GM21737 (cell line): Measurements from ENCODE around the gene PFN3.
"Not testable (repeated sequence)": the region's sequence is repeated elsewhere in the genome, so short reads cannot be mapped to it uniquely, and the experiment has no call there.

Source experiments
- ATAC-seq: cut with Tn5 transposase; IDR thresholded peaks from one replicate; pipeline ENCODE4 v1.9.1; 2021; ENCODE audit warnings: mild to moderate bottlenecking, moderate library complexity; ENCODE audit not compliant: unreplicated experiment

Gene PFN3

DNA sequence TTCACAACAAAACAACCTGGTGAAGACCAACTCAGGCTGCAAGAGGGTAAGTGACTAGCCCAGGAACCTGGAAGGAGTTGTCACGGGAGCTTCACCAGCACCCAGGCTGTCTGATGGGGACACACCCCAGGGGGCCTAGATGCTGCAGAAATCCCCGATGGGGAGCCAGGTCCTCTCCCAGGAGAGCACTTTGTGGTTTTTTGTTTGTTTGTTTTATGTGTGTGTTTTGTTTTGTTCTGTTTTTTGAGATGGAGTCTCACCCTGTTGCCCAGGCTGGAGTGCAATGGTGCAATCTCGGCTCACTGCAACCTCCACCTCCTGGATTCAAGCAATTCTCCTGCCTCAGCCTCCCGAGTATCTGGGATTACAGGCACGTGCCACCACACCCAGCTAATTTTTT lies 24.9 kb downstream of the PFN3 start:
- not testable (repeated sequence) for ATAC-seq

DNA sequence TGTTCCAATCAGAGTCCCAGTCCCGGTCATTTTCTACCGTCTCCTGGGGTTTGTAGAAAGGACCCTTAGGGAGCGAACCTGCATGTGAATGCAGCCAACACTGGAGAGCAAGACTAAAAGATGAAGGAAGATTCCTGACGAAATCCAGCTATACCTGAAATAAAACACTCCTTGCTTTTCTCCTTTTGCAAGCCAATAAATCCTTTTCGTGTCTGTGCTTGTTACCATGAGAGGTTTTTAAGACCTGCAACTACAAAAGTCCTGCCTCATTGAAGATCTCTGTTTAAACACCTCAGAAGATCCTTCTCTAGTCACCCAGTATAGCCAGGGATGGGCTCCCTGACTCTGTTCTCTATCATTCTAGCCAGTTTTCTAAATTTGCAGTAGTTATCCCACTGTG lies 26.2 kb downstream of the PFN3 start:
- no peak for ATAC-seq

DNA sequence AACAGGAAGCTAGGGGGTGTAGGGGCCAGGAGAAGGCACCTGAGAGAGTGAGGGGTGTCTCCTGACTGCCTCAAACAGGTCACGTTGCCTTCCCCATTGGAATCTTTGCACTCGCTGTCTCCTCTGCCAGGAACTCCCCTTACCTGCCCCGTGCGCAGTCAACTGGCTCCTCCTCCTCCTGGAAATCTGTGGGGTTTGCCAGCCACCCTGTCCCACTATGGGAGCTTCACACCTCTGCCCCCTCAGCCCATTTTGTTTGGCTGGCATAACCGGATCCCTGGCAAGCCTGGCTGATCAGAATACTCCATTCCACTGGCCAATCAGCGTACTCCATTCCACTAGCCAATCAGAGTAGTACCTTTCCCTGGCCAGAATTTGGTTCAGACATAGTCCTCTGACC lies 26.7 kb downstream of the PFN3 start:
- no peak for ATAC-seq

DNA sequence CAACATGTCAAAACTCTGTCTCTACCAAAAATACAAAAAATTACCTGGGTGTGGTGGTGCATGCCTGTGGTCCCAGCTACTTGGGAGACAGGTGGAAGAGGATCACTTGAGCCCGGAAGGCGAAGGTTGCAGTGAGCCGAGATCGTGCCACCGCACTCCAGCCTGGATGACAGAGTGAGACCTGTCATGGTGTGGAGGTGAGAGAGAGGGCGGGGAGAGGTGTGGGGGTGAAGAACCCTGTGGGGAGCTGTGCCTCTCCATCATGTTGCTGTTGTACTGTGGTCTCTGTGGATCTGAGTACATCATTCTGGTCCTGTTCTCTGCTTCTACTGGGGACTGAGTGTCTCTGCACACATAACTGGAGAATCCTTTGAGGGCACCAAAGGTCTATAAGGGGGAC lies 27.6 kb downstream of the PFN3 start:
- ATAC-seq: no peak

DNA sequence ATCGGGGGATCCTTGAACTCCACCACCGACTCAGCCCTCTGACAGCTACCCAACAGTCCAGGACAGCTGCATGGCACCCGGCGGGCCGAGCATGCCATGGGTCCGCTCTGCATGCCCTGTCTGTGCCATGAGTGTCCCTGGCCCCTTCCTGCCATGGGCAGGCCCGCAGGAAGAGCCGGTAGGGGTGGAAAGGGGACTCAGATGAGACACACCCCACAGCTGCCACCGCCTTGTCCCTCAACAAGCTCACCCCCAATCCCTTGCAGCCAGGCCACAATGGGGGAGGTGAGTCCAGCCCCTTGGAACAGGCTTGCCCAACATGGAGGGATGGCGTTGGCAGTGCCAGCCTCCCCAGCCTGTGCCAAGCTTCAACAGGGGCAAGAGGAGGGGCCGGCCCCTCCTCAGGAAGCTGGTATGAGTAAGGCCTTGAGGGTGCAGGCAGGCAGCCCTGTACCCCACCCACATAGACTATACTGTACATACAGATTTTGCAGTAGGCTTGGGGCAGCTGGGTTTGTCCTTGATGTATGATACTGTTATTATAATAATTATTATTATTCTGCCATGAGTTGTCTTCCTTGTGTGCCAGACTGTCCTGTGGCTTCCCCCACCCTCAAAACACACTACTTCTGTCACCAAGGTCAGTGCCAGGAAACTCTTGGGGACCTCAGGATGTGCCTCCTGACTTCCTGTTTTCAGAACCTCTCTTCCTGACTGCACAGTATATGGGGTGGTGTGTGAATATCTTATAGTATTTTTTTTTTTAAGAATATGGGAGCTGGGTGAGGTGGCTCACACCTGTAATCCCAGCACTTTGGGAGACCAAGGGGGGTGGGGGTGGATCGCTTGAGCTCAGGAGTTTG lies 28.2 kb downstream of the PFN3 start:
- ATAC-seq: no peak

DNA sequence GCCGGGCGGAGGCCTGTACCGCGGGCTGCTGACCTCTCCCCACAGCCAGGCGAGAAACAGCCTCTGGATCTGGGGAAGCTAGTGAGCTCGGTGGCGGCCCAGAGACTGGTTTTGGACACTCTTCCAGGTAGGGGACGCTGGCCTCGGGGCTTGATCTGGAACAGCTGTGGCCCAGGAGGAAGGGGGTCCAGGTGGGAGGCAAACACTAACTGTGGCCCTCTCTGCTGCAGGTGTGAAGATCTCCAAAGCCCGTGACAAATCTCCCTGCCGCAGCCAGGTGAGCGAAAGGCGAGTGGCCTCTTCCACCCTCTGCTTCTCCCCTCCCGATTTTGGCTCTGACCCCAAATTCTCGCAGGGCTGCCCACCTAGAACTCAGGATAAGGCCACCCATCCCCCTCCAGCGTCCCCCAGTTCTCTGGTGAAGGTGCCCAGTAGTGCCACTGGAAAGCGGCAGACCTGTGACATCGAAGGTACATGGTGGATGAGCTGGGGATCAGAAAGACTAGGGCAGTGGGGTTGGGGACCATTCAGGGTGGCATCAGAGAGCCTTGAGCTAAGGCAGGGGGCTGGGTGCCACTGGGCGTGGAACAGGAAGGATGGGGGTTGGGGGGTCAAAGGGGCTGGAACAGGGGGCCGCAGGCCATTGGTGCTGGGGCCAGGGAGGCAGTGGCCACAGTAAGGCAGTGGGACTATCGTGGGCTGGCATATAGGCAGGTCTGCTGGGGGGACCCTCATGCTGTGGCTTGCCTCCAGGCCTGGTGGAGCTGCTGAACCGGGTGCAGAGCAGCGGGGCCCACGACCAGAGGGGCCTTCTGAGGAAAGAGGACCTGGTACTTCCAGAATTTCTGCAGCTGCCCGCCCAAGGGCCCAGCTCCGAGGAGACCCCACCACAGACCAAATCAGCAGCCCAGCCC lies 29.1 kb downstream of the PFN3 start:
- ATAC-seq: no peak

DNA sequence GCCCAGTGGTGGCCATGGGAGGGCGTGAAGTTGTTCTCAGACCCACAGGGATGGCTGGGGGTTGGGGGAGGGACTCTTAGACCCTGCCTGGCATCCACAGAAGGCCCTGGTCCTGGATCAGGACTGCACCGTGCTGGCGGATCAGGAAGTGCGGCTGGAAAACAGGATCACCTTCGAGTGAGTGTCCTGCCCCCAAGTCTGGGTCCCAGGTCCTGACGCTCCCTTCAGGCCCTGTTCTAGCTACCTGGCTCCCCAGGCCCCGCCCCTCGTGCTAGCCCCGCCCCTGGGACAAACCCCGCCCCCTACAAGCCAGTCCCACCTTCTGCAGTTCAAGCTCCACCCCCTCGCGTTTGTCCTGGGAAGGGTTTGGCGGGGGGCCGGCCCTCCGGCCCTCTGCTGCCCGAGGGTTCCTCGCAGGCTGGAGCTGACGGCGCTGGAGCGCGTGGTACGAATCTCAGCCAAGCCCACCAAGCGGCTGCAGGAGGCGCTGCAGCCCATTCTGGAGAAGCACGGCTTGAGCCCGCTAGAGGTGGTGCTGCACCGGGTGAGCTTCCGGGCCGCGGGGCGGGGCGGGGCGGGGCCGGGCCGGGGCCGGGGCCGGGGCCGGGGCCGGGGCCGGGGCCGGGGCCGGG lies 29.9 kb downstream of the PFN3 start:
- ATAC-seq: no peak

DNA sequence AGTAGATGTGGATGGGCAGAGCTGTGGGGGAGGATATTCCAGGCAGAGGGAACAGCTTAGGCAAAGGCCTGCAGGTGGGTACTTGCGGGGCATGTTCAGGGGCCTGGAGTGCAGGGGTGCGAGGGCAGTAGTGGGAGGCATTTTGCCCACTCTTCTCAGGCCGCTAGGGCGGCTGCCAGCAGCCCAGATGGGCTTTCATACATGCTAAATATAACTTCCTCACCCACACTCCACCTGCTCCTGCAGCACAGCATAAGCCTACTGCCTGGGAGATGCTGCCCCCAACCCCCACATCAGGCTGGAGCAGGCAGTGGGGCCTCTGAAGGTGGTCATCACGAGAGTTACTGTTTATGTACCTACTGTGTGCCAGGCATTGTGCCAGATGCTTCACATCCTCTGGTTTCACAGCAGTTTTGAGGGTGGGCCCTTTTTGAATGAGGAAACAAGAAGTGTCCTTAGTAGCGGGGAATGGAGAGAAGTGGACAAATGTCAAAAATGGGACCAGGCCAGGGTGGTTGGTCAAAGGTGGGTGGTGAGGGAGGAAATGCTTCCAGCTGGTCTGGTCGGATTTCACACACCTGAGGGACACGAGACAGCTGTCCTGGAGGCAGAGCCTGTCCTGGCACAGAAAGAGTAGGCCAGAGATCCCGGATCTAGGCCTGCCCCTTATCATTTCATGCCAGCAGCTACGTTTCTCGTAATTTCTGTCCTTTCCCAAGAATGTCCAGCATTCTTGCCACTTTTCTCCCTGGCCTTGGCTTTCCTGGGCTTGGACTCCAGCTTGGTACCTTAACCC lies 30.6 kb downstream of the PFN3 start:
- ATAC-seq: no peak

DNA sequence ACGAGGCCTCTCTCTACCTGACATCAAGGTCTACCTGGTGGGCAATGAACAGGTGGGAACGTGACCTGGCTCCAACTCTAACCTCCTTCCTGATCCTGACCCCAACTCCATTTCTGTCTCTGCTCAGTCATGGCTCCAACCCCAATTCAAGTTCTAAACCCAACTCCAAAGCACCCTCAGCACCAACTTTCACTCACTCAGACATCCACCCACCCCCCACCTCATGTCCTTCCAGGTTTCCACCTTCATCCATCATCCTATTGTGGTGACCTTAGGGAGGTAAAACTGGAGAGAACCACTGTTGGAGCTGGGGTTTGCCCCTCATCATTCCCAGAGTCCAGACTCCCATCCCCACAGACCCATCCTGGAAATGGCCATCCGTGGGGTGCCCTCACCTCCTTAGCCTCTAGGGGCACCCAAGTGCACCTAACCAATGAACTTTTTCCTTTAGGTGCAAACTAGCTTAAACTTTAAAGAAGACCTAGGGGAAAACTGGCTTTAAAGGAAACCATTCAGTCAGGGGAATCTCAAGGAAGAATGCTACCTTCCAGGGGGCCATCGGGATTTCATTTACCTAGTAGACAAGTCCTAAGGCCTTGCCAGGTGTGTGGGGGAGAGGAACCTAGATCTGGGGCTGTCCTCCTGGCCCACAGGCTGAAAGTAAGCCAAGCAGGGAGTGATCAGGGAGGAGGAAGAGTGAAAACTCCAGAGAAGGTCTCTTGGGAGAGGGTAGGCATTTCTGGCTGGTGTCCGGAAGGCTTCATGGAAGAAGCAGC lies 31.4 kb downstream of the PFN3 start:
- ATAC-seq: no peak

DNA sequence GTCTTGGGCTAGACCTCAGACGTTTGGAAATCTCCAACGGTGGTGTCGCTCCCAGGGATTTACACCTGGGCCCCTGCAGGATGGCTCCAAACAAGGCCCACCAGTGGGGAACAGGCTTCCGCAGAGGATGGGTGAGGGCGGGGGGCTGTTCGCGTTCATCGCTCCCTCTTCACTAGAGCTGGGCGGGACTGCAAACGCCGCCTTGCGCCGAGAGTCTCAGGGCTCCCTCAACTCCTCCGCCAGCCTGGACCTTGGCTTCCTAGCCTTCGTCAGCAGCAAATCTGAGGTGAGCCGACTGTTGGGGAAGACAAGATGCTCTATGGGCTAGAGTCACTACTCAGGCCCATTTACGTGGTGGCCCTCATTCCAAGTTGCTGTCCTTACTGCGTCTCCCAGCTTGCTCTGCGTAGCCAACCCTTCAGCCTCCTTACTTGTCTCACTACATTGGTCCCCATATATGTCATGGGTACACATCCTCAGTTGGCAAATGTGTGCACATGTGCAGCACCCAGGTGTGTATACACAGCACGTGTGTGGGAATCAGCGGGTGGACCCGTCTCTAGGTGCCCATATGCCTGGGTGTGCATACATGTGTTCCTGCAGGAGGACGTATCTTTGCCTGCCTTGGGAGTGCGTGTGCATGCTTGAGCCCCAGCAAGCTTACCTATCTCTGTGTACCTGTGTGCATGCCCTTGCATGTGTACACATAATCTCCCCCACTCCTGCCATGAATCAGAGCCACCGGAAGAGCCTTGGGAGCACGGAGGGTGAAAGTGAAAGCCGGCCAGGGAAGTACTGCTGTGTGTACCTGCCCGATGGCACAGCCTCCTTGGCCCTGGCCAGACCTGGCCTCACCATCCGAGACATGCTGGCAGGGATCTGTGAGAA lies 32.2 kb downstream of the PFN3 start:
- no peak for ATAC-seq

DNA sequence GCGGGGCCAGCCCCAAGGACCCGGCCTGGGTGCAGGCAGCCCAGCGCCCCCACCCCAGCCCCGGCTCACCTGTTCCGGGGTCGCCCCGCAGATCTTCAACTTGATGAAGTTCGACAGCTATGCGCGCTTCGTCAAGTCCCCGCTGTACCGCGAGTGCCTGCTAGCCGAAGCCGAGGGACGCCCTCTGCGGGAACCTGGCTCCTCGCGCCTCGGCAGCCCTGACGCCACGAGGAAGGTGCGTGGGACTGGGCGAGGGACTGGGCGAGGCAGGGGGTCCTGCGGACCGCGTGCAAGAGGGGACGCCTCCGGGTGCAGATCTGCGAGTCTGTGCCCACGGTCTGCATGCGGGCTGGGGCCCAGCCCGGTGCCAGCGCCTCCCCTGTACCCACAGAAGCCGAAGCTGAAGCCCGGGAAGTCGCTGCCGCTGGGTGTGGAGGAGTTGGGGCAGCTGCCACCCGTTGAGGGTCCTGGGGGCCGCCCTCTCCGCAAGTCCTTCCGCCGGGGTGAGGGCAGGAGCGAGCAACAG lies 33.1 kb downstream of the PFN3 start:
- no peak for ATAC-seq

DNA sequence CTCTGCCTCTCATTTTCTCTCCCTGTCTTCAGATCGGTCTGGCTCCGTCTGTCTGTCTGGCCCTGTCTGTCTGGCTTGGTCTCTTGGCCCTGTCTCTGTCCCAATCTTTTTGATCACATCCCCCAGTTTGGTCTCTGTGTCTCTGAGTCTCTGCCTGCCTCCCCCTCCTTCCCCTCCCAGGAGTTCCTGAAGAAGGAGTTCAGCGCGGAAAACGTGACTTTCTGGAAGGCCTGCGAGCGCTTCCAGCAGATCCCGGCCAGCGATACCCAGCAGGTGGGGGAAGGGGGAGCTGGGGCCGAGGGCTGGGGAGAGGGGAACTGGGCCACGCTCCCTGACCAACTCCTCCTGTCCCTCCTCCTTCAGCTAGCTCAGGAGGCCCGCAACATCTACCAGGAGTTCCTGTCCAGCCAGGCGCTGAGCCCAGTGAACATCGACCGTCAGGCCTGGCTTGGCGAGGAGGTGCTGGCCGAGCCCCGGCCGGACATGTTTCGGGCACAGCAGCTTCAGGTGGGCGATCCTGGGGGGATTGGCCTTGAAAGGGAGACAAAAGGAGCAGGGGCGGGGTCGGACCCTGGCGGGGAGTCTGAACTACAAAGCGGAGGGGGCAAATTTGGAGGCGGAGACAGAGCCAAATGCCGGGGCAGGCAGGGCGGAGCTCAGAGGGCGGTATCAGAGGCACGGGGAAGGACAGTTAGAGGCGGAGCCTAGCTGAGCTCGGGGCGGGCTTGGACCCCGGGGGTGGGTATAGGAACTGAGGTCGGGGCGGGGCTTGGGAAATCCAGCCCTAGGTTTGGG lies 33.7 kb downstream of the PFN3 start:
- no peak for ATAC-seq

DNA sequence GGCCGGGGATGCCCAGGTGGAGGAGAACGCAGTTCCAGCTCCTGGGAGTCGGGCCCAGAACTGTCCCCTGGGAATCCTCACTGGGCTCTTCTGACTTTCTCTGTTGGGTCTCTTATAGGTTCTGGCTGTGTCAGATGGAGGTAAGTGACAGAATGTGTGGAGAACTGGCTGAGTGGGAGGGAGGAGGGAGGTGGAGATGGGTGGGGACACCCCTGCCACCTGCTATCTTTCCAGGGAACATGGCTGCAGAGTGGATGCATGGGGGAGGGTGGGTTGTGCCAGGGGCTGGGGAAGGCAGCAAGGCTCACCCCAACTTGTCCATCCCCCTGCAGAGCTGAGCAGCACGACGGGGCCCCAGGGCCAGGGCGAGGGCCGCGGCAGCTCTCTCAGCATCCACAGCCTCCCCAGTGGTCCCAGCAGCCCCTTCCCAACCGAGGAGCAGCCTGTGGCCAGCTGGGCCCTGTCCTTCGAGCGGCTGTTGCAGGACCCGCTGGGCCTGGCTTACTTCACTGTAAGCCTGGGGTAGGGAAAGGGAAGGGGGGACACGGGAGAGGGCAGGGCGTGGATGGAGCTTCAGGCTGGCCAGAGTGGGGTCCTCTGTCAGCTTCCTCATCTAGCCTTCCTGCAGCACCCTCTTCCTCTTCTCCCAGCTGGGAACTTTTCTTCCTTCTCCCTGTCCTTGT lies 34.5 kb downstream of the PFN3 start:
- no peak for ATAC-seq

DNA sequence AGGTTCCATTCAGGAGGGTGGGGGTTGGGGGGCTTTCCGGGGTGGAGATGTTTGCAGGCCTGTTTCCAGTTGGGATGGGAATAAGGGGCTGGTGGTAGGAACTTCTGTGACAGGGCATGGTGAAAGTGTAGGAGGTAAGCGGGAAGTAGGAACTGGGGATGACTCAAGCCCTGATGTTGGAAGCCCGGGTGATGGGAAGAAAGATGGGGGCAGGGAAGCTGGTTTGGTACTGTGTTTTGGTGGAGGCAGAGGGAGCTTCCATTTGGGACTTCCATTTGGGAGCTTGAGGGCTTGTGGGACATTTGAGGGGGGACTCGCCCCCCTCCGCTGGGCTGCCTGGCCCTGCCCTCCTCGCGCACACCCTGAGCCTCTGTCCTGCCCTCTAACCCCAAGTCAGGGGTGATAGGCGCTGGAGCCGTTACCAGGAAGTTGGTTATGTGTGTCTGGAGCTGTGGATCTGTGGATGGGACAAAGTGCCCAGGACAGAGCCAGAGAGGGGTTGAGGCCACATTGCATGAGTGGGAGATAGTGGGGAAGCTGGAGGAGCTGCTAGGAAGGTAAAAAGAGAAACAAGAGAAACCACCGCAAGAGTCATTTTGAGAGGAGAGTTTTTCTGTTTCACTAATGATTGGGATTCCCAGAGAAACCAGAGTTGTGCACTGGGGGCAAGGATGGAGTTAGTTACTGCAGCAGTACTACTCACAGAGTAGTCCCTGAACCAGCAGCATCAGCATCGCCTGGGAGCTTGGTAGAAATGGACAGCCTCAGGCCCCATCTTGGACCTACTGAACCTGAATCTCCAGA lies 36.1 kb downstream of the PFN3 start:
- no peak for ATAC-seq

DNA sequence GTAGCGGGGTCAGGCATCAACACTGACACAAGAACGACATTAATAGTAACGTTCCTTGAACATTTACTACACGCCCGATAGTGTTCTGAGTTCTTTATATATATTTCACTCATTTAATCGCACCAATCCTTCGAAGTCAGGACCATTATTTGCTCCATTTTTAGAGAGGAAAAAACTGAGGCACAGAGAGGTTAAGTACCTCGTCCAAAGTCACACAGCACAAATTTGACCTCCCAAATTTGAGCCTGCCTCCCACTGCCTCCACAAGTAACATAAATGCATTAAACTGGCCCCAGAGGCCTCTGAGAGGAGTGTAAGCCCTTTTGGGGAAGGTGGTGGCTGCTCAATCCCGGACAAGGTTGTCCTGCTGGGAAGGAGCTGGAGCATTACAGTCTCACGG lies 36.9 kb downstream of the PFN3 start:
- ATAC-seq: no peak
